Stimulated activated CD8-positive, alpha-beta memory T cell treated with anti-CD3 and anti-CD28 coated beads, Interleukin-7, amount 100 ng/mL, for 4 hours (primary cell): Measurements from ENCODE around the gene TEX50.
"Not testable (repeated sequence)": the region's sequence is repeated elsewhere in the genome, so short reads cannot be mapped to it uniquely, and the experiment has no call there.

Experiments used
- DNase-seq, 2 donors: peaks; one replicate each; pipeline ENCODE4 v3.0.0-alpha.2; 2020; ENCODE audit warnings: low read depth in 2 of 2

TEX50 gene

GRCh38 chr1:173661763-173662162 is 26.6 kb downstream of the TEX50 start:
- no peak for DNase-seq

DNA sequence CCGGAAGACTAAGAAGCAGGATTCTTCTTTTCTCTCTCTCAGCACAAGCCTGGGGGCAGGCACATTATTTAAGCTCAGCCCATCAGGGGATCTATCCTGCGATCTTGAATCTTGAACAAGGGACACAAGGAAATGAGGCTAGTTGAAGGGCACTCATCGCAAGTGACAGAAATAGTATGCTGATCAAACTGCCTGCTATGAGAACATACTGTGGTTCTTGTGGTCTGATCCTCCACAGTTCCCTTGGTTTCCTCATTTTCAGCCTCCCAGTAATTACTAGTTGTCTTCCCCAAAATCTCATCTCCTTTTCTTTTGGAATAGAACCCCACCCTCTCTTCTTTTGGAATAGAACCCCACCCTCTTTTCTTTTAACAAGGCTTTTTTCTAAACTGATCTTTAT is 28.0 kb downstream of the TEX50 start:
- DNase-seq: no peak

DNA sequence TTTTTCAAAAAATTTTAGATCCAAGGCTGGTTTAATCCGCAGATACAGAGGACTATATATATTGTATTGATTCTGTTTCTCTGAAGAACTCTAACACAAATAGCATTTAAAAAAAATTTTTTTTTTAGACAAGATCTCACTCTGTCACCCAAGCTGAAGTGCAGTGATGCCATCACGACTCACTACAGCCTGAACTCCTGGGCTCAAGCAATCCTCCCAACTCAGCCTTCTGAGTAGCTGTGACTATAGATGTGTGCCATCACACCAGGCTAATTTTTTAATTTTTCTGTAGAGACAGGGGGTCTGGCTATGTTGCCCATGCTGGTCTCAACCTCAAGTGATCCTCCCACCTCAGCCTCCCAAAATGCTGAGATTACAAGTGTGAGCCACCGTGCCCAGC is 31.5 kb downstream of the TEX50 start:
- DNase-seq: no peak

GRCh38 chr1:173669491-173669941 is 34.4 kb downstream of the TEX50 start, which contains the start of gene ANKRD45:
ANKRD45 (minus strand) TSS chr1:173669851; CDS start chr1:173659418, 10,433 bp downstream.
- peak in 1 of 2 donors; percentile 1 for DNase-seq

DNA sequence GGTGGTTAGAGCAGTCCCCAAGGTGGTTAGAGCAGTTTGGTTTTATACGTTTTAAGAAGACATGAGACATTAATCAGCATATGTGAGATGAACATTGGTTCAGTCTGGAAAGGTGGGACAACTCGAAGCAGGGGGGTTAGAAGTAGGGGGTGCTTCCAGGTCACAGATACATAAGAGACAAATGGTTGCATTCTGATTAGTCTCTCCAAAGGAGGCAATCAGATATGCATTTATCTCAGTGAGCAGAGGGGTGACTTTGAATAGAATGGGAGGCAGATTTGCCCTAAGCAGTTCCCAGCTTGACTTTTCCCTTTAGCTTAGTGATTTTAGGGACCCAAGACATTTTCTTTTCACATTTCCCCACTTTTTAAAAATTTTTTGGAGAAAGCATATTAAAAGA is 39.4 kb downstream of the TEX50 start:
- DNase-seq: not testable (repeated sequence)

- not testable (repeated sequence) for DNase-seq
Observed at GRCh38 chr1:173680152-173680551, 45.0 kb downstream of the TEX50 start.

DNA sequence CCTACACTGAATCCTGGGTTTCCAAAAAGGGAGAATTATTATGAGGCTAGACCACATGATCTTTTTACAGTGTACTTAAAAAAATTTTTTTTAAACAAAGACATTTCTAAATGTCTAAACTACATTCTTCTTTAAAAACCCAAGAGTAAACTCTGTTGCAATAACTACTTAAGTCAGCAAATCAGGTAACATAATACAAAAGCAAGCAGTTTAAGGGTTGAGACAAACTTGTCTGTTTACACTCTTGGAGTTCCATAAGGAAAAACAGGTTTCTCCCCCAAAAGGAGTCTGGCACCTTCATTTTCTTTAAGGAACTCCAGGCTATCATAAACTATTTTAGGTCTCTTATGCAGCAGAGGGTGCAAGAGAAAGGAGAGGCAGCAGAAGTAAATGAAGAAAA is 47.0 kb downstream of the TEX50 start:
- DNase-seq: no peak

DNA sequence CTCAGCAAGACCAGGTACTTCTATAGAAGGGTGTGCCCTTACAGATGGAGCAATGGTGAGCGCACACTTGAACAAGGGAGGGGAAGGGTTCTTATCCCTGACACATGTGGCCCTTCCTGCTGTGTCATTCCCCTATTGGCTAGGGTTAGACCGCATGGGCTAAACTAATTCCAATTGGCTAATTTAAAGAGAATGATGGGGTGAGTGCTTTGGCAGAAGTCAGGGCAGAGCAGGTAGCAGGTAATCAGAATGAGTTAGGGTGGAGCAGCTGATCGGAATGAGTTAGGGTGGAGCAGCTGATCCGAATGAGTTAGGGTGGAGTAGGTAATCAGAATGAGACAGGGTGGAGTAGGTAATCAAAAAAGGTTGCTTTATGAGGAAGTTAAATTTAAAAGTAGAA is 48.7 kb downstream of the TEX50 start:
- not testable (repeated sequence) for DNase-seq

- not testable (repeated sequence) for DNase-seq
Observed at GRCh38 chr1:173685121-173685520, 50.0 kb downstream of the TEX50 start.
